ENCODE measurements around the gene CTSD.

CTSD gene

DNA sequence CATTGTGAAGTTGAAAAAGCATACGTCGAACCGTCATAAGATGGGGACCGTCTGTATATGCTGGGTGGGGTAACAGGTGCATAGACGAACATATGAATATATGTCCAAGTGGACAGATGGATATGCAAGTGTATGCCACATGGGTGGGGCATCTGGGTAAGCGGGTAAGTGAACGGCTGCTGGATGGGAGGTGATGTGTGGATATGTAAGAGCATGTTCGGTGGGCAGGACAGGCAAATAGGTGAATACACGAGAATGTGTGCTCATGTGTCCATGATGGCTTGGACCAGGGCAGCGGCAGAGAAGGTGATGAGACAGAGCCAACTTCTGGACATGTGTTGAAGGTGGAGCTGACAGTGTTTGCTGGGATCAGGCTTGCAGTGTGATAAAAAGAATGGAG, 25.3 kb downstream of the CTSD start:
- TF ChIP-seq, protein P1, sequence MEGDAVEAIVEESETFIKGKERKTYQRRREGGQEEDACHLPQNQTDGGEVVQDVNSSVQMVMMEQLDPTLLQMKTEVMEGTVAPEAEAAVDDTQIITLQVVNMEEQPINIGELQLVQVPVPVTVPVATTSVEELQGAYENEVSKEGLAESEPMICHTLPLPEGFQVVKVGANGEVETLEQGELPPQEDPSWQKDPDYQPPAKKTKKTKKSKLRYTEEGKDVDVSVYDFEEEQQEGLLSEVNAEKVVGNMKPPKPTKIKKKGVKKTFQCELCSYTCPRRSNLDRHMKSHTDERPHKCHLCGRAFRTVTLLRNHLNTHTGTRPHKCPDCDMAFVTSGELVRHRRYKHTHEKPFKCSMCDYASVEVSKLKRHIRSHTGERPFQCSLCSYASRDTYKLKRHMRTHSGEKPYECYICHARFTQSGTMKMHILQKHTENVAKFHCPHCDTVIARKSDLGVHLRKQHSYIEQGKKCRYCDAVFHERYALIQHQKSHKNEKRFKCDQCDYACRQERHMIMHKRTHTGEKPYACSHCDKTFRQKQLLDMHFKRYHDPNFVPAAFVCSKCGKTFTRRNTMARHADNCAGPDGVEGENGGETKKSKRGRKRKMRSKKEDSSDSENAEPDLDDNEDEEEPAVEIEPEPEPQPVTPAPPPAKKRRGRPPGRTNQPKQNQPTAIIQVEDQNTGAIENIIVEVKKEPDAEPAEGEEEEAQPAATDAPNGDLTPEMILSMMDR (IDR thresholded peaks at IDR 0.05; ENCODE audit: borderline replicate concordance, insufficient read depth, low read depth, low read length) = no peak
- no peak overlapping the region for H3K4me3 ChIP-seq (ENCODE audit: low read depth, low read length)

DNA sequence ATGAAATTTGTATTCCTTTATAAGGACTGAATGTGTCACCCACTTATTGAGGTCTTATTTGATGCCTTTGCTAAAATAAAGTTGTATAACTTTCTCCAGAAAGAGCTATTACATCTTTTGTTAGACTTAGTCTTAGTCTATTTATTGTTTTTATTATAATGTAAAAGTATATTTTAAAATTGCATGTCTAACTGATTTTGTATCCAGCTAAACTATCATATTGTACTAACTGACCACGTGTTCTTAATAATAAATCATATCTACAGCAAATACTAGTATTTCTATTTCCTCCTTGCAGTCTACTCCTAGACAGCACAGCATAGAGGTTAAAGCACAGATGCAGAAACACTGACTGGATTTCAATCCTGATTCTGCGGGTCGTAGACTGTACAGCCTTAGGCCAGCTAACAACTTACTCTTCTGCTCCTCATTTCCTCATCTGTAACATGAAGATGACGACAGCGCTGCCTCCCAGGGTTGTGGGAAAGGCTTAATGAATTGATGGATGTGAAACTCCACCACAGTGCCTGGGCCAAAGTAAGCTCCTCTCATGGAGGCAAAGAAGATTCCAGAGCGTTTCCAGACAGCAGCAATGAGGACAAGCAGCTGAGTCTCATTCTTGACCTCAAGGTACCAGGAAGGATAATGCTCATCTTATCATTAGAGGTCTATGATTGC, 26.5 kb downstream of the CTSD start:
- TF ChIP-seq, protein P1 (IDR thresholded peaks at IDR 0.05; ENCODE audit: borderline replicate concordance, insufficient read depth, low read depth, low read length) = no peak
- no peak overlapping the region for H3K4me3 ChIP-seq (ENCODE audit: low read depth, low read length)

DNA sequence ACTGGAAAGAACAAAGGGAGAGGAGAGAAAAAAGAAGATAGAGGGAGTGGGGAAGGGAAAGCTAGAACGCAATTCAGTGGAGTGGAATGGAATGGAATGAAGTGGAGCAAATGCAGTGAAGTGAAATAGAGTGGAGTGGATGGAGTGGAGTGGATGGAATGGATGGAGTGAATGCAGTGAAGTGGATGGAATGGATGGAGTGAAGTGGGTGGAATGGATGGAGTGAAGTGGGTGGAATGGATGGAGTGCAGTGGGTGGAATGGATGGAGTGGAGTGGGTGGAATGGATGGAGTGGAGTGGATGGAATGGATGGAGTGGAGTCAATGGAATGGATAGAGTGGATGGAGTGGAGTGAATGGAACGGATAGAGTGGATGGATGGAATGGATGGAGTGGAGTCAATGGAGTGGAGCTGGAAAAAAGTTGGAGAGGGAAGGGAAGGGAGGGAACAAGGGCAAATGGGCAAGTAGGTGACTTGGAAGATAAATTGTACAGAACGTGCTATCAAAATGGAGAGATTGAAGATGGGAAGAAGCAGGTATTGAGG, 27.2 kb downstream of the CTSD start:
- TF ChIP-seq, protein P1 (IDR thresholded peaks at IDR 0.05; ENCODE audit: borderline replicate concordance, insufficient read depth, low read depth, low read length) = no peak
- H3K4me3 ChIP-seq (ENCODE audit: low read depth, low read length) = no peak overlapping the region

DNA sequence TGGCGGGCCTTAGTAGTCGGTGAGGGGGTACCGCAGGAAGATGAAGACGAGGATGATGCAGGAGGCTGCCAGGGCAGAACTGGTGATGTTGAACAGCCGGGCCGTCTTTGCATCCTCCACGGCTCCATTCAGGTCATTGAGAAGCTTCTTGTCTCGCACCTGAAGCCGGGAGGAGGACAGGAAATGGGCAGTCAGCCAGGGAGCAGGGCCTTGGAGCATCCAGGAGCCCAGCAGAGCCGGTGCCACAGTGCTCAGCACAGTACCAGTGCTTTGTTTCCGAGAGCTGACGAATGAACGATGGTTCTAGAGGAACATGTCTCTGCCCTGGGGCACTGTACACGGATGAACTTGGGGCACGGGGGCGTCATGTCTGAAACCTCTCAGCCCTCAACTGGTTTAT, 28.5 kb downstream of the CTSD start:
- H3K4me3 ChIP-seq (ENCODE audit: low read depth, low read length) = no peak overlapping the region
- TF ChIP-seq, protein P1 (IDR thresholded peaks at IDR 0.05; ENCODE audit: borderline replicate concordance, insufficient read depth, low read depth, low read length) = no peak

DNA sequence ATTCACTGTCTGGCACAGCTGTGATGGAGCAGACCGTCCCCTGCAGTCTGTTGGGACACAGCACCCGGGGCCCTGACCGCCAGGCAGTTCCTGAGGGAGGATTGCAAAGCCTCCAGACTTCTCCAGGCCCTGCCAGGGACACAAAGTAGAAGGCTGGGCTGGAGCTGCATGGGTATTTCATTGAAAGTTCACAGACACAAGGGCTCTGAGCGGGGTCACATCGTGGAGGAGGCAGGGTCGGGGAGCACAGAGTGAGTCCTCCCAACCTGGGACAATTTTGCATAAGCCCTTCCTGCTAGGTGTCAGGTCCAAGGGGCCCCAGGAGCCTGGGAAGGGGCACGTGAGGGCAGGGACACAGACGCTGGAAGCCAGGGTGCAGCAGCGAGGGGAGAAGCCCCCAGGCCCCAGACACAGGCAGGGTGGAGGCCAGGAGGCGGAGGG, 29.1 kb downstream of the CTSD start:
- TF ChIP-seq, protein P1 (IDR thresholded peaks at IDR 0.05; ENCODE audit: borderline replicate concordance, insufficient read depth, low read depth, low read length) = no peak
- no peak overlapping the region for H3K4me3 ChIP-seq (ENCODE audit: low read depth, low read length)

DNA sequence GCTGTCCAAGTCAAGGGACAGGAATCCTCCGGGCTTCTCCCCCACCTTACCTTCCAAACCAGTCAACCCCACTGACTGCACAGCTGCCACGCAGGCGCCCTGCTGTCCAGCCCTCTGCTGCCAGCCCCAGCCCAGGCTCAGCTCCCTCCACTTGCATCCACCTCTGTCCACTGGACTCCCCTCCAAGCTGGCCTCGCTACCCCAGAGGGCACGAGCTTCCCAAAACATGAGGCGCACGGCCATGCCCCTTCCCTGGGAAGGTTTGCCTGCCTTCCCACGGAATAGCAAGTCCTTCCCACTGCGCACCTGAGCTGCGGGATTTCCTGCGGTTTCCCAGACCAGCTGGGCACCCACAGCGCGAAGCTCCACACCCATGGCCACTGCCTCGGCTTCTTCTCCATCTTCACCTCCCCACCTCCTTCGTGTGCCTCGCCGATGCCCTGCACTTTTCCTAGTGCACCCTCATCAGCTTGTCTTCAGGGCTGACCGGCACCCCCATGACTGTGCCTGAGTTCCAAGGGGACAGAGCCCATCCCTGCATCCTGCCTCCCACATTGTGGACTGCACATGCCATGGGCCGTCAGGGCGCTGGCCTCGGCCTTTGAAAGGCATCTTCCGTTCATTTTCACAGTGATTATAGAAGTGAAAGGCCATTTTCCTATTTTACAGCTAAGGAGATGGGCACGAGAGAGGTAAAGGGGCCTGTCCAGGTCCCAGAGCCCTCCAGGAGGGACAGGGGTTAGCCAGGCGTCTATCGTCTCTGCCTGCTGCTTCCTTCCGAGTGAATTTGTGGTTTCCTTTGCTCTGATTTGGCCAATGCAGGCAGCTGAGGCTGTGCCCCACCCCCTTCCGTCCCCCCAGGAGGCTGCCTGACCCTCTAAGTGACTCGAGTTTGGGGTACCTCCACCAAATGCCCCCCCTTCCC, 29.7 kb downstream of the CTSD start:
- TF ChIP-seq, protein P1 (IDR thresholded peaks at IDR 0.05; ENCODE audit: borderline replicate concordance, insufficient read depth, low read depth, low read length) = no peak
- no peak overlapping the region for H3K4me3 ChIP-seq (ENCODE audit: low read depth, low read length)
